Adipose tissue (tissue), 3 donors: ENCODE results near the gene CDK11B. TPM values are rescaled to one million over a fixed set of nuclear protein-coding genes. Genes with fewer than 3 reads are reported as not detected.
"Not testable (repeated sequence)": the region's sequence is repeated elsewhere in the genome, so short reads cannot be mapped to it uniquely, and the experiment has no call there.

Source experiments
- H3K27ac ChIP-seq: one replicate; pipeline ENCODE4 v1.5.1; 2013; ENCODE audit warnings: low read depth, low read length
- WGBS, 3 donors: extraction: QIAGEN DNeasy Blood & Tissue Kit; methylation state at CpG; one replicate each; pipeline ENCODE4 v1.1.7; 2013; 5-methylcytosine and 5-hydroxymethylcytosine counted together
- polyA plus RNA-seq, 3 donors: library from polyadenylated mRNA; stranded (reverse); fragments of 200-250 nt; gene quantifications; one replicate each; pipeline ENCODE4 v1.2.3, GENCODE V29; 2013
- donor health status: healthy with polysubstance abuse.
- donor health status: Bipolar disorder and iron deficiency.
- donor health status: healthy.

CDK11B gene
- polyA plus RNA-seq, 3 donors = 17.6 to 35.4 (median 26.6) TPM

DNA sequence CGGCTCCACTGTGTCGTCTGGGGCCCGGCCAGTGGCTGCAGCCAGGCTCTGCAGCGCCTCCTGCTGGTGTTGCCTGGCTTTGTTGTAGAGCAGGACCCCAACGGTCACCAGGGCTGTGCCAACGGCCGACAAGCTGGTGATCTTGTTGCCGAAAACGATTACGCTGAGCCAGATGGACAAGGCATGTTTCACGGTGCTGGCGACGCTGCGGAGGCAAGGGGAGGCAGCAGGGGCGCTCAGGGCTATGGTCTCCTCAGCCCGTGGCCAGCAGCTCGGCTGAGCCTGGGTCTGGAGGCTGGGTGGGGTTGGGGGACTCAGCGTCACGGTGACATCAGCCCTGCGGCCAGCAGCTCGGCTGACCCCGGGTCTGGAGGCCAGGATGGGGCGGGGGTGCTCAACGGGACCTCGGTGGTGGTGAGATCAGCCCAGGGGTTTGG lies 7.0 kb upstream of the CDK11B start:
- WGBS, 3 donors = 83 to 85% (median 84%) methylated on average over 25 of the region's 25 CpGs
- H3K27ac ChIP-seq = no peak overlapping the region

- H3K27ac ChIP-seq = no peak overlapping the region
- WGBS, 3 donors = 73 to 88% (median 86%) methylated on average over 24 to 27 of the region's 27 CpGs
These were observed 6.4 kb upstream of the CDK11B start for GRCh38 chr1:1664941-1665814.

DNA sequence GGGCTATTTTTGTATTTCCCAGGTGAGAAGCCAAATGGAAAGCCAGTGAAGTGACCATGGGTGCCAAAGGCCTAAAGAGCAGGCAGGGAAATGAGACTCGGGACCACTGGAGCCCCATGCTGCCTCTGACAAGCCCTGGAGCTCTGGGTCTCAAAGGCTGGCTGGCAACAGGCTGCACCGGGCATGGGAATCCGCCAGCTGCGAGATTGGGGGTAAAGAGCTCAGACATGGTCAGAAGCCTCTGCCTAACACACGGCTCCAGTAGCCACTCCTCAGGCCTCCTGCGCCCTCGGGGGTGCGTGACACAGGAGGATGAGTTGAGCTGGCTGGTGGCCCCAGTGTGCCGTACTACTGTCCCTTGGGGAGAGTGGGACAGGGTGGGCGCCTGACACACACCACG lies 5.5 kb upstream of the CDK11B start:
- 20 to 85% (median 83%) methylated on average over 2 to 4 of the region's 11 CpGs for WGBS, 3 donors
- H3K27ac ChIP-seq = not testable (repeated sequence)

- not testable (repeated sequence) for H3K27ac ChIP-seq
- 58 to 59% (median 58%) methylated on average over 14 to 15 of the region's 15 CpGs for WGBS, 3 donors
These were observed 4.2 kb upstream of the CDK11B start for GRCh38 chr1:1662830-1663560.

- H3K27ac ChIP-seq = not testable (repeated sequence)
- 45 to 76% (median 65%) methylated on average over 4 to 9 of the region's 9 CpGs for WGBS, 3 donors
These were observed 3.6 kb upstream of the CDK11B start for GRCh38 chr1:1662392-1662791.

GRCh38 chr1:1648265-1648664 lies 10.5 kb downstream of the CDK11B start:
- not testable (repeated sequence) for H3K27ac ChIP-seq
- WGBS, 3 donors = 84 to 92% (median 87%) methylated on average over 11 of the region's 11 CpGs

DNA sequence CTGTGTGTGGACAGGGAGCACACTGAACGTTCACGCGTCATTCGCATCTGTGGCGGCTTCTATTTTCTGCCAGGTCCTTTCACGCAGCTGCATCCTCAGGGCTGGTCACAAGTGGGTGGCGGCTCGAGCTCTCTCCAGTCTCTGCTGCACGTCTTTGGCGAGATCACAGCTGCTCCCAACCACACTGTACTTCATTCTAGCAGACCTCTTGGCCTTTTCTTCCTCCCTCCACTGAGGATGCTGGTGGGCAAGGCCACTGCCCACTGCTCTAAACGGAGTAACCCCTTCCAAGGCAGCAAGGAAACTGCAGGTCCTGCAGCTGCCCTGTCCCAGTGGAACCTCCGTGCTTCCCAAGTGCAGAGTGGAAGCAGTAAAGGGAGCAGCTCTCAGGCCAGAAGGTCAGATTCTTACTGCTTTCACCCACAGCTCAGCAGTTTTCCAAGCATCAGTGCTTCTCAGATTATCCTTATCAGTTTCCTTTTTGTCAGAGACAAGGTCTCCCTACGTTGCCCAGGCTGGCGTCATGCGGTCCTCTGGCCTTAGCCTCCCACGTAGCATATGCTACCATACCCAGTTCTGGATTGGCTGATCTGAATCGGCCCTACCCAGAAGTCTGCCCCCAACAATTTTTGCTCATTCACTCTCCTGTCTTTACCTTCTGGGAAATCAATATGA lies 11.1 kb downstream of the CDK11B start:
- H3K27ac ChIP-seq = not testable (repeated sequence)
- 83 to 90% (median 87%) methylated on average over 17 of the region's 17 CpGs for WGBS, 3 donors

- not testable (repeated sequence) for H3K27ac ChIP-seq
- WGBS, 3 donors = 76 to 85% (median 82%) methylated on average over 3 to 5 of the region's 5 CpGs
These were observed 12.5 kb downstream of the CDK11B start for GRCh38 chr1:1646326-1646725.

DNA sequence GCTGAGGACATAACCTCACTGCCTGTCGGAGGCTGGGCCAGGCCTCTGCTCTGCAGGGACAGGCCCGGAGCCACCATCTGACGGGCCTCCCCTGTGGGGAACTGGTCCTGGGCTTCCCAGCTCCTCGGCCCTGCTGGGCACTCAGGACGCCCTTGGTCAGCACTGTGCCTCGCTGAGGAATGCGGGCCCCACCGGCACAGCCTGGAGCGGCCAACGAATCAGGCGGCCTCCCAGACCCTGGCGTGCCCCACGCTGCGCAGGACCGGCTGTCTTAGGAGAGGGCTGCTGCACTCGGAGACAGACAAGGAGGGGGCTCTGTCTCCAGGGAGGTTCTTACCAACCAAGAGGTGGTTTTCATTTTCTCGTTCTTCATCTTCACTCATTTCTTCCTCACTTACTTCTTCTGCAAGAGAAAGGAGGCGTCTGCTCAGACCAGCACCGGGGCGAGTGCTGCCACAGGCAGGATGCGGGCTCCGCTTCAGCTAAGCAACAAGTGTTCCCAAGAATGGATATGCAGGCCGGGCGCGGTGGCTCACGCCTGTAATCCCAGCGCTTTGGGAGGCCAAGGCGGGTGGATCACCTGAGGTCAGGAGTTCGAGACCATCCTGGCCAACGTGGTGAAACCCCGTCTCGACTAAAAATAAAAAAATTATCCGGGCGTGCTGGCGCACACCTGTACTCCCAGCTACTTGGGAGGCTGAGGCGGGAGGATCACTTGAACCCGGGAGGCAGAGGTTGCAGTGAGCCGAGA lies 17.9 kb downstream of the CDK11B start:
- 94 to 96% (median 96%) methylated on average over 21 to 31 of the region's 38 CpGs for WGBS, 3 donors
- not testable (repeated sequence) for H3K27ac ChIP-seq

- H3K27ac ChIP-seq = not testable (repeated sequence)
- WGBS, 3 donors = 94 to 97% (median 96%) methylated on average over 9 to 17 of the region's 25 CpGs
These were observed 18.7 kb downstream of the CDK11B start for GRCh38 chr1:1640081-1640480.

- WGBS, 3 donors = 94 to 97% (median 97%) methylated on average over 13 to 16 of the region's 16 CpGs
- H3K27ac ChIP-seq = not testable (repeated sequence)
These were observed 19.4 kb downstream of the CDK11B start for GRCh38 chr1:1639368-1639767.

DNA sequence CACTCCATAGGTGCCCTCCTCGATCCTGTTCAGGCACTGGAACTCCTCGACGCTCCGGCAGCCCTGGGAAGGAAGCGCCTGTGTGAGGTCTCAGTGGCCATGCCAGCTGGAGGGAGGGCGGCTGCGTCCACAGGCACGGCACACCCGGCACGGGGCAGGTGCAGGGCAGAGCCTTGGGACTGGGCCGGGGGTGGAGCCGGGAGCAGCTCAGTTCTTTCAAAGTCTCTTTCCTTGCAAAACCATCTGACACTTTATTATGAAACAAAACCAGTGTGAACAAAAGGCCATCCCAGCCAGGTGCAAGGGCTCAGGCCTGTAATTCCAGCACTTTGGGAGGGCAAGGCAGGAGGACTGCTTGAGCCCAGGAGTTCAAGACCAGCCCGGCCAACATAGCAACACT lies 20.3 kb downstream of the CDK11B start:
- 91 to 95% (median 94%) methylated on average over 8 to 9 of the region's 13 CpGs for WGBS, 3 donors
- H3K27ac ChIP-seq = not testable (repeated sequence)

GRCh38 chr1:1637479-1637875 lies 21.3 kb downstream of the CDK11B start:
- WGBS, 3 donors = 89 to 94% (median 90%) methylated on average over 11 to 14 of the region's 14 CpGs
- H3K27ac ChIP-seq = not testable (repeated sequence)

GRCh38 chr1:1636621-1637478 lies 22.0 kb downstream of the CDK11B start:
- not testable (repeated sequence) for H3K27ac ChIP-seq
- WGBS, 3 donors = 93 to 94% (median 94%) methylated on average over 31 to 37 of the region's 37 CpGs

DNA sequence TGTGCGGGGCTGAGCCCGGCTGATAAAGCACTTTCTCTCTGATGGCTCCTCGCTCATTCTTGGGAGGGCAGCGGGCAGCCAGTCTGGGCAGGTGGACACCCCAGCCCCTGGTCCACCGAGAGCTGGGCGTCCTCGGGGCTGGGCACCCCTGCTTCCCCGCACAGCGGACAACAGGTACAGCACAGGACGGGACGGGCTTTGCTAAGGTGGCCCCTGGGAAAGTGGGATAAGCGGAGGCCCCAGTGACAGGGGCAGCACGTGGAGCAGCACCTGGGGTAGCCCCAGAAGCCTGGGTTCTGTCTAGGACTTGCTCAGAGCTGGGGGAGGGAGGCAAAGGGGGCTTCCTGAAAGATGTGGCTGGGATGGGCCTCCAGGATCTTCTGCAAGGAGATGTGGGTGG lies 24.2 kb downstream of the CDK11B start:
- 89 to 92% (median 91%) methylated on average over 9 of the region's 13 CpGs for WGBS, 3 donors

DNA sequence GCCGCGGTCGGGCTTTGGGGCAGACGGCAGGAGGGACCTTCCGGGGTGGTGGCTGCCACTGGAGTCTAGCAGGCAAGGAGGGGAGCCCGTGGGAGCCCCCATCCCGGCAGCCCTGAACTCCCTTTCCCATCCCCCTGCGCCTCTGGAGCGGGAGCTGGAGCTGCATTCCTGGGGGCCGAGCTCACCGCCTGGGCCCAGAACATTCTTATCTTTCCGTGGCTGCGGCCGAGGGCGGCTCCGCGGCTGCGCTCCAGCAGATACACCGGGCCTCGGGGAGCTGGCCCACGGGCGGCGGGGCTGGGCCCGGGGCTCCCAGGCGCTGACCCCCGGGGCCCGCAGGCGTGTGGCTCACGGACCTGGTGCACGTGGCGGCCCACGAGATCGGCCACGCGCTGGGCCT lies 25.4 kb downstream of the CDK11B start:
- H3K27ac ChIP-seq = not testable (repeated sequence)
- WGBS, 3 donors = no CpG with 5 or more reads among the region's 35 CpGs

More for the DNA sequence above, 24.2 kb downstream of the CDK11B start:
- not testable (repeated sequence) for H3K27ac ChIP-seq

DNA sequence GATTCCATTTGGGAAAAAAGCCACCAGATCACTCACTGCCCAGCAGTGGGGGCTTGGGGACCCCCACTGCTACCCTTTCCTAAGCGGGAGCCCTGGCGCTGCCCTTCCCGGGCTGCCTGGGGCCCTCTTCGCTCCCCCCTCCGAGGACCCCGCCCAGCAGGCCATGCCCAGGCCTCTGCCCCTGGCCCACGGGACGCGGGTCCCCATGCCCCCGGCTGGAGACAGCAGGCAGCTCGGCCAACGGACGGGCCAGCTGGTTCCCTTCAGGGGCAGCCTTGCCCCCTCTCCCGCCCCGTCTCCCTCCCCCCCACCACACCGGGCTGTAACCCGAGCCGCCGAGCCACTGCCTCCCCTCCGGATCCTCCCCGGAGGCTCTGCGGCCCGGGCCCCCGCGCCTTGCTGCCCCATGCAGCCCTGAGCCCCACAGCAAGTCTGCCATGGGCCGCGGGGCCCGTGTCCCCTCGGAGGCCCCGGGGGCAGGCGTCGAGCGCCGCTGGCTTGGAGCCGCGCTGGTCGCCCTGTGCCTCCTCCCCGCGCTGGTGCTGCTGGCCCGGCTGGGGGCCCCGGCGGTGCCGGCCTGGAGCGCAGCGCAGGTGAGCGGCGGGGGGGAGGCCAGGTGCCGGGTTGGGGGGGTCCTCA lies 26.9 kb downstream of the CDK11B start, which contains the start of gene MMP23B:
Gene MMP23B, plus strand, starts transcription at position 392 of the 639 bp plus-strand sequence. Its CDS starts 46 bp downstream, at position 438.
- WGBS, 3 donors = 2 to 7% (median 5%) methylated on average over 31 to 48 of the region's 48 CpGs
- no peak within 1 kb of the TSS for H3K27ac ChIP-seq
